ENCODE results near the gene LAMA2.

LAMA2 gene

DNA sequence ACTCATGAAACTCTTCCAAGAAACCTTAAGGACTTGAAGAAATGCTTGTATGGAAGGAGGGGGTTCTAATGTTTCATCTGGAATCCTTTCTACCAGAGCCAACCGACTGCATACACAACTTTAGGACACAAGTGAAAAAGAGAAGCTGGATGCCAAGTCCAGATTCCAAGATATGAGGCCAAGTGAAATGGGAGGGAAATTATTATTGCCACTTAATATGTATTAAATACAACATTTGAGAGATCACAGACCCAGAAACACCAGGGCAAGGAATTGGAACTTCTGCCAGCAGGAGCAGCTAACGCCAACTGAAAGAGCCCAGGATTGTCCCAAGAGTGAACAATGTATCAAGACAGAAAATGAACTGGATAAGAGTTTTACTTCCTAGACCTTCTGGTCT is 682.9 kb downstream of the LAMA2 start:
- TF ChIP-seq, protein P1, sequence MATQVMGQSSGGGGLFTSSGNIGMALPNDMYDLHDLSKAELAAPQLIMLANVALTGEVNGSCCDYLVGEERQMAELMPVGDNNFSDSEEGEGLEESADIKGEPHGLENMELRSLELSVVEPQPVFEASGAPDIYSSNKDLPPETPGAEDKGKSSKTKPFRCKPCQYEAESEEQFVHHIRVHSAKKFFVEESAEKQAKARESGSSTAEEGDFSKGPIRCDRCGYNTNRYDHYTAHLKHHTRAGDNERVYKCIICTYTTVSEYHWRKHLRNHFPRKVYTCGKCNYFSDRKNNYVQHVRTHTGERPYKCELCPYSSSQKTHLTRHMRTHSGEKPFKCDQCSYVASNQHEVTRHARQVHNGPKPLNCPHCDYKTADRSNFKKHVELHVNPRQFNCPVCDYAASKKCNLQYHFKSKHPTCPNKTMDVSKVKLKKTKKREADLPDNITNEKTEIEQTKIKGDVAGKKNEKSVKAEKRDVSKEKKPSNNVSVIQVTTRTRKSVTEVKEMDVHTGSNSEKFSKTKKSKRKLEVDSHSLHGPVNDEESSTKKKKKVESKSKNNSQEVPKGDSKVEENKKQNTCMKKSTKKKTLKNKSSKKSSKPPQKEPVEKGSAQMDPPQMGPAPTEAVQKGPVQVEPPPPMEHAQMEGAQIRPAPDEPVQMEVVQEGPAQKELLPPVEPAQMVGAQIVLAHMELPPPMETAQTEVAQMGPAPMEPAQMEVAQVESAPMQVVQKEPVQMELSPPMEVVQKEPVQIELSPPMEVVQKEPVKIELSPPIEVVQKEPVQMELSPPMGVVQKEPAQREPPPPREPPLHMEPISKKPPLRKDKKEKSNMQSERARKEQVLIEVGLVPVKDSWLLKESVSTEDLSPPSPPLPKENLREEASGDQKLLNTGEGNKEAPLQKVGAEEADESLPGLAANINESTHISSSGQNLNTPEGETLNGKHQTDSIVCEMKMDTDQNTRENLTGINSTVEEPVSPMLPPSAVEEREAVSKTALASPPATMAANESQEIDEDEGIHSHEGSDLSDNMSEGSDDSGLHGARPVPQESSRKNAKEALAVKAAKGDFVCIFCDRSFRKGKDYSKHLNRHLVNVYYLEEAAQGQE (IDR thresholded peaks at IDR 0.05; ENCODE audit: insufficient read depth in 1 of 2, low read depth in 2 of 2, low read length in 2 of 2): no peak
- no peak for TF ChIP-seq SIN3A (IDR thresholded peaks at IDR 0.05; ENCODE audit: borderline replicate concordance, insufficient read depth, low read length)
- no peak for TF ChIP-seq FOXP2 (optimal IDR thresholded peaks at IDR 0.05; ENCODE audit: borderline replicate concordance, extremely low read depth, extremely low read length, insufficient read depth)
- TF ChIP-seq TAF1 (IDR thresholded peaks at IDR 0.05; ENCODE audit: borderline replicate concordance, insufficient read depth, low read length): no peak
- no peak for TF ChIP-seq POLR2AphosphoS5 (IDR thresholded peaks at IDR 0.05; ENCODE audit: low read depth, low read length)

All from PFSK-1 (cell line).